ENCODE measurements around the gene ARHGAP27. TPM values are rescaled to one million over a fixed set of nuclear protein-coding genes. Genes with fewer than 3 reads are reported as not detected.

Gene ARHGAP27
- total RNA-seq, 1 experiment from 2014 or later: 12.9 TPM

DNA sequence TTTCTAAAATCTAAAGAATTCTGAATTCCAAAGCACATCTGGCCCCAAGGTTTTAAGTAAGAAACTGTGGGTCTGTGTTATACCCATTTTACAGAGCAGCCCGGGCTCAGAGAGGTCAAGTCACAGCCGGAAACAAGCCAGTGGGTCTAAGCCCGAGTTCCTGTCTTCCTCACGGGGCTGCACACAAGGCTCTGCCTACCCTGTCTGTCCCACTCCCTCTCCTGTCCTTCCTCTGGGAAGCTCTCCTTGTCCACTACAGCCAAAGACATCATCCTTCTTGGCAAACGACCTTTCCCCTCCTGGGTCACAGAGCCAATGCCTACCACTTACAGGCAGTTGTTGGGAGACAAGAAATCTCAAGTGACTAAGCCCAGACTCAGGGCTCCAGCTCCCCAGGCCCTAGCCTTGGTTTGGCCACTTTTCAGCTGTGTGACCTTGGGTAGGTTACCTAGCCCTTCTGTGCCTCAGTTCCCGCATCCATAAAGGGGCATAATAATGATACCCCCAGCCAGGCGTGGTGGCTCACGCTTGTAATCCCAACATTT is 60.3 kb downstream of the ARHGAP27 start:
- no peak for ATAC-seq
- CTCF ChIA-PET: interaction anchor here (0.8 to 2.1 kb wide), 9 partner anchors 11 to 95 kb away, joined by 3 to 12 read pairs (median 4); no protein-coding TSS in a partner anchor
- peak; percentile 9 for DNase-seq (ENCODE audit: low spot score)

DNA sequence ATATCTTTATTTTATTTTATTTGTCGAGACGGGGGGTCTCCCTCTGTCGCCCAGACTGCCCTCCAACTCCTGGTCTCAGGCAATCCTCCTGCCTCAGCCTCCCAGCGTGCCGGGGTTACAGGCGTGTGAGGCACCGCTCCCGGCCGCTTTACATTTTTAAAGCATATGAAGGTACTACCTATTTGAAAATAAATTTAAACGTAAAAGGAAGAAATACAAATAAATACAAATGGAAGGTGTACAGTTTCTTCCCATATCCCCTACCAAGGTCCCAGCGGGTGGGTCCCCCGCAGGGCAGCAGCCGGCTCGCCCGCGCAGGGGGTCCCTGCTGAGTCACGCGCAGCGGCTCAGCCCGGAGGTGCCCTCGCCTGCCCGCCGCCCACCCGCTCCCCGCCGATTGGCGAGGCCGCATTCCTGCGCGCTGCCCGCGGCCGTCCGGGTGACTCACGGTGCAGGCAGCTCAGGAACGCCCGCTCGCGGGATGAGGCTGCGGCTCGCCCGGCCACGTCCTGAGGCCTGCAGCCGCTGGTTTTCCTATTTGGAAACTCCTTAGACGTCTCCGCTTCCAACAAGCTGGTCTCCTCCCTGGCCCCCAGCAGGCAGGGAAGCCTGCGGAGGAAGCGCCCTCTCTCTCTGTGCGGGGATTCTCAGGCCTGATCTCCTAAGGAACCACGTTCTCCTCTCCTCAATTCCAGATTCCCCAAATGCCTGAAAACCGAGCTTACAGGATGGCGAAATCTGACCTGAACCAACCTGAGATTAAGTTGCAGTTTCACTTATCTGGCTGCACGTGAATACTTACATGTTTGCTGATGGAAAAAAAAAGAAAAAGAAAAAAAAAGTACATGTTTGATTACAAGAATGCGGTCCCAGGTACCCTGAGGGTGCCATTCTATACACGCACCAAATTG is 61.0 kb downstream of the ARHGAP27 start:
- peak; percentile 87 for ATAC-seq
- POLR2A ChIA-PET: interaction anchor here (0.9 to 2.4 kb wide), 3 partner anchors 55 to 223 kb away, joined by 3 to 7 read pairs (median 6); partner anchors contain the start of genes HEXIM1, HEXIM2 and MAP3K14
- peaks cover 2% of the 10 kb centered on the region; the same call in 1 of the 2 replicates for H3K27me3 Mint-ChIP-seq (ENCODE audit: low read depth)
- CTCF ChIA-PET: interaction anchor here (0.7 to 1.5 kb wide), 11 partner anchors 12 to 153 kb away, joined by 3 to 12 read pairs (median 4); no protein-coding TSS in a partner anchor
- peaks cover 53% of the 10 kb centered on the region for H3K4me1 Mint-ChIP-seq
- 0 out of 2 replicates have a peak, but pooled peaks cover 3% of the 10 kb centered on the region for H3K9me3 Mint-ChIP-seq
- peak; percentile 91 for DNase-seq (ENCODE audit: low spot score)
- H3K4me3 Mint-ChIP-seq: peak overlapping the region; percentile 66
- no peaks in the 10 kb centered on the region for H3K36me3 Mint-ChIP-seq
- H3K27ac Mint-ChIP-seq: peak overlapping the region; percentile 100
- TF ChIP-seq RORB (CRISPR knock-in tag; IDR thresholded peaks at IDR 0.05): no peak
- TF ChIP-seq SMAD4 (CRISPR knock-in tag; IDR thresholded peaks at IDR 0.05): 0 out of 2 replicates have a peak, but pooled peaks have one; percentile 40
- no peak for TF ChIP-seq JAZF1 (CRISPR knock-in tag; IDR thresholded peaks at IDR 0.05)
- TF ChIP-seq ZNF219 (CRISPR knock-in tag; IDR thresholded peaks at IDR 0.05; ENCODE audit: borderline replicate concordance): peak; percentile 61; the same call in 1 of the 2 replicates
- no peak for TF ChIP-seq ZNF671 (CRISPR knock-in tag; IDR thresholded peaks at IDR 0.05)
- TF ChIP-seq KAT7 (CRISPR knock-in tag; IDR thresholded peaks at IDR 0.05; ENCODE audit: borderline replicate concordance): no peak
- TF ChIP-seq GRHL2 (CRISPR knock-in tag; IDR thresholded peaks at IDR 0.05; ENCODE audit: insufficient replicate concordance, severe bottlenecking): no peak
- TF ChIP-seq ZNF138 (CRISPR knock-in tag; conservative IDR thresholded peaks at IDR 0.05): no peak; the same call in 1 of the 2 replicates
- TF ChIP-seq NR3C1 (CRISPR knock-in tag; conservative IDR thresholded peaks at IDR 0.05; ENCODE audit: low read depth): 0 out of 2 replicates have a peak, but pooled peaks have one; percentile 60

More for the DNA sequence above, 60.3 kb downstream of the ARHGAP27 start:
- H3K27me3 Mint-ChIP-seq (ENCODE audit: low read depth): peaks cover 2% of the 10 kb centered on the region; the same call in 1 of the 2 replicates
- peak overlapping the region; percentile 100 for H3K27ac Mint-ChIP-seq
- 0 out of 2 replicates have a peak, but pooled peaks cover 3% of the 10 kb centered on the region for H3K9me3 Mint-ChIP-seq
- peaks cover 48% of the 10 kb centered on the region for H3K4me1 Mint-ChIP-seq
- no peaks in the 10 kb centered on the region for H3K36me3 Mint-ChIP-seq
- POLR2A ChIA-PET: interaction anchor here (0.9 to 2.4 kb wide), 2 partner anchors 55 to 224 kb away, joined by 6 to 7 read pairs; partner anchors contain the start of genes HEXIM1 and MAP3K14
- TF ChIP-seq, protein P1, sequence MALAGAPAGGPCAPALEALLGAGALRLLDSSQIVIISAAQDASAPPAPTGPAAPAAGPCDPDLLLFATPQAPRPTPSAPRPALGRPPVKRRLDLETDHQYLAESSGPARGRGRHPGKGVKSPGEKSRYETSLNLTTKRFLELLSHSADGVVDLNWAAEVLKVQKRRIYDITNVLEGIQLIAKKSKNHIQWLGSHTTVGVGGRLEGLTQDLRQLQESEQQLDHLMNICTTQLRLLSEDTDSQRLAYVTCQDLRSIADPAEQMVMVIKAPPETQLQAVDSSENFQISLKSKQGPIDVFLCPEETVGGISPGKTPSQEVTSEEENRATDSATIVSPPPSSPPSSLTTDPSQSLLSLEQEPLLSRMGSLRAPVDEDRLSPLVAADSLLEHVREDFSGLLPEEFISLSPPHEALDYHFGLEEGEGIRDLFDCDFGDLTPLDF (CRISPR knock-in tag; IDR thresholded peaks at IDR 0.05): no peak
- TF ChIP-seq FOXJ3 (CRISPR knock-in tag; IDR thresholded peaks at IDR 0.05; ENCODE audit: borderline replicate concordance) (no peak), ZNF232 (CRISPR knock-in tag; IDR thresholded peaks at IDR 0.05) (no peak), PRRX2 (CRISPR knock-in tag; IDR thresholded peaks at IDR 0.05) (no peak), FOXK1 (CRISPR knock-in tag; IDR thresholded peaks at IDR 0.05) (no peak), GRHL2 (CRISPR knock-in tag; IDR thresholded peaks at IDR 0.05; ENCODE audit: insufficient replicate concordance, severe bottlenecking) (no peak), NR2C2 (CRISPR knock-in tag; IDR thresholded peaks at IDR 0.05) (no peak), ZNF138 (CRISPR knock-in tag; conservative IDR thresholded peaks at IDR 0.05) (no peak), CREB1 (CRISPR knock-in tag; IDR thresholded peaks at IDR 0.05) (no peak), ZNF219 (CRISPR knock-in tag; IDR thresholded peaks at IDR 0.05; ENCODE audit: borderline replicate concordance) (no peak), RELA (CRISPR knock-in tag; IDR thresholded peaks at IDR 0.05; ENCODE audit: borderline replicate concordance) (no peak), NR1H2 (CRISPR knock-in tag; IDR thresholded peaks at IDR 0.05) (no peak)
- TF ChIP-seq, protein P2, sequence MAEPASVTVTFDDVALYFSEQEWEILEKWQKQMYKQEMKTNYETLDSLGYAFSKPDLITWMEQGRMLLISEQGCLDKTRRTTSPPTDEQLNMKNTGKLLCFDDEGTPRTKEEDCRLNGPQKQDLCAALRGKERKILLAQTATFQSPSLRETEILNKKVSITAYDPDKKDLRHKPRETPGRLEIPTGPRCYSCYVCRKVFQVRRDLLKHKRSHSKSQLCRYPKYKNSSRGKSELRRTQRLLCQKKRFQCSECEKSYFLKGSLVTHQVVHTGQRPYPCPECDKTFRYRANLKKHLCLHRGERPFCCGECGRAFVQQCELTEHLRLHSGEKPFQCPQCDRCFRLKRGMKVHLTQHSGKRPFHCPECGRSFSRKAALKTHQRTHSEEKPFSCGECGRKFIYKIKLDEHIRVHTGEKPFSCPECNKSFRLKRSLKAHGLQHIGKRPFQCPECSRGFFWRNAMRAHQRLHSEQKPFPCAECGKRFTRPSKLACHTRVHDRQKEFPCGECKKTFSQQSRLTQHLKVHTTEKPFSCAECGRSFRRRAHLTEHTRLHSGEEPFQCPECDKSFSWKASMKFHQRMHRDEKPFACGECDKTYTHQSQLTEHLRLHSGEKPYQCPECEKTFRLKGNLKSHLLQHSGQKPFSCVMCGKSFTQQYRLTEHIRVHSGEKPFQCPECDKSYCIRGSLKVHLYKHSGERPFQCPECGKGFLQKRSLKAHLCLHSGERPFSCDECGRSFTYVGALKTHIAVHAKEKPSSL (CRISPR knock-in tag; conservative IDR thresholded peaks at IDR 0.05): no peak
- TF ChIP-seq, protein P3, sequence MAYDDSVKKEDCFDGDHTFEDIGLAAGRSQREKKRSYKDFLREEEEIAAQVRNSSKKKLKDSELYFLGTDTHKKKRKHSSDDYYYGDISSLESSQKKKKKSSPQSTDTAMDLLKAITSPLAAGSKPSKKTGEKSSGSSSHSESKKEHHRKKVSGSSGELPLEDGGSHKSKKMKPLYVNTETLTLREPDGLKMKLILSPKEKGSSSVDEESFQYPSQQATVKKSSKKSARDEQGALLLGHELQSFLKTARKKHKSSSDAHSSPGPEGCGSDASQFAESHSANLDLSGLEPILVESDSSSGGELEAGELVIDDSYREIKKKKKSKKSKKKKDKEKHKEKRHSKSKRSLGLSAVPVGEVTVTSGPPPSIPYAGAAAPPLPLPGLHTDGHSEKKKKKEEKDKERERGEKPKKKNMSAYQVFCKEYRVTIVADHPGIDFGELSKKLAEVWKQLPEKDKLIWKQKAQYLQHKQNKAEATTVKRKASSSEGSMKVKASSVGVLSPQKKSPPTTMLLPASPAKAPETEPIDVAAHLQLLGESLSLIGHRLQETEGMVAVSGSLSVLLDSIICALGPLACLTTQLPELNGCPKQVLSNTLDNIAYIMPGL (CRISPR knock-in tag; IDR thresholded peaks at IDR 0.05): no peak
- TF ChIP-seq, protein P4, sequence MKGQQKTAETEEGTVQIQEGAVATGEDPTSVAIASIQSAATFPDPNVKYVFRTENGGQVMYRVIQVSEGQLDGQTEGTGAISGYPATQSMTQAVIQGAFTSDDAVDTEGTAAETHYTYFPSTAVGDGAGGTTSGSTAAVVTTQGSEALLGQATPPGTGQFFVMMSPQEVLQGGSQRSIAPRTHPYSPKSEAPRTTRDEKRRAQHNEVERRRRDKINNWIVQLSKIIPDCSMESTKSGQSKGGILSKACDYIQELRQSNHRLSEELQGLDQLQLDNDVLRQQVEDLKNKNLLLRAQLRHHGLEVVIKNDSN (CRISPR knock-in tag; IDR thresholded peaks at IDR 0.05): no peak
- TF ChIP-seq, protein P5, sequence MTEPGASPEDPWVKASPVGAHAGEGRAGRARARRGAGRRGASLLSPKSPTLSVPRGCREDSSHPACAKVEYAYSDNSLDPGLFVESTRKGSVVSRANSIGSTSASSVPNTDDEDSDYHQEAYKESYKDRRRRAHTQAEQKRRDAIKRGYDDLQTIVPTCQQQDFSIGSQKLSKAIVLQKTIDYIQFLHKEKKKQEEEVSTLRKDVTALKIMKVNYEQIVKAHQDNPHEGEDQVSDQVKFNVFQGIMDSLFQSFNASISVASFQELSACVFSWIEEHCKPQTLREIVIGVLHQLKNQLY (CRISPR knock-in tag; IDR thresholded peaks at IDR 0.05): no peak
- TF ChIP-seq, protein P6, sequence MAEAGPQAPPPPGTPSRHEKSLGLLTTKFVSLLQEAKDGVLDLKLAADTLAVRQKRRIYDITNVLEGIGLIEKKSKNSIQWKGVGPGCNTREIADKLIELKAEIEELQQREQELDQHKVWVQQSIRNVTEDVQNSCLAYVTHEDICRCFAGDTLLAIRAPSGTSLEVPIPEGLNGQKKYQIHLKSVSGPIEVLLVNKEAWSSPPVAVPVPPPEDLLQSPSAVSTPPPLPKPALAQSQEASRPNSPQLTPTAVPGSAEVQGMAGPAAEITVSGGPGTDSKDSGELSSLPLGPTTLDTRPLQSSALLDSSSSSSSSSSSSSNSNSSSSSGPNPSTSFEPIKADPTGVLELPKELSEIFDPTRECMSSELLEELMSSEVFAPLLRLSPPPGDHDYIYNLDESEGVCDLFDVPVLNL (CRISPR knock-in tag; IDR thresholded peaks at IDR 0.05; ENCODE audit: borderline replicate concordance, low read depth): no peak
- peak overlapping the region; percentile 66 for H3K4me3 Mint-ChIP-seq

Data from WTC11 (cell line).